GM19467 (cell line): ENCODE results near the gene COL23A1.
"Not testable (repeated sequence)": the region's sequence is repeated elsewhere in the genome, so short reads cannot be mapped to it uniquely, and the experiment has no call there.

Experiments used
- ATAC-seq: cut with Tn5 transposase; IDR thresholded peaks from one replicate; pipeline ENCODE4 v1.9.1; 2021; ENCODE audit warnings: mild to moderate bottlenecking, moderate library complexity; ENCODE audit not compliant: unreplicated experiment

Gene COL23A1

DNA sequence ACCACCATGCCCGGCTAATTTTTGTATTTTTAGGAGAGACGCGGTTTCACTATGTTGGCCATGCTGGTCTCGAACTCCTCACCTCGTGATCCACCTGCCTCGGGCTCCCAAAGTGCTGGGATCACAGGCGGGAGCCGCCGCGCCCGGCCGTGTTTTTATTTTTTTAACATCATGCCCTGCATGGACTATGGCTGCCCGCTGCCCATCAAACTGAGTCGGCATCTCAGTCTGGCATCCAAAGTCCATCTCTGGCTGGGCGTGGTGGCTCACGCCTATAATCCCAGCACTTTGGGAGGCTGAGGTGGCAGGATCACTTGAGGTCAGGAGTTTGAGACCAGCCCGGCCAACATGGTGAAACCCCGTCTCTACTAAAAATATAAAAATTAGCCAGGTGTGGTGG lies 336.6 kb downstream of the COL23A1 start:
- ATAC-seq = not testable (repeated sequence)

DNA sequence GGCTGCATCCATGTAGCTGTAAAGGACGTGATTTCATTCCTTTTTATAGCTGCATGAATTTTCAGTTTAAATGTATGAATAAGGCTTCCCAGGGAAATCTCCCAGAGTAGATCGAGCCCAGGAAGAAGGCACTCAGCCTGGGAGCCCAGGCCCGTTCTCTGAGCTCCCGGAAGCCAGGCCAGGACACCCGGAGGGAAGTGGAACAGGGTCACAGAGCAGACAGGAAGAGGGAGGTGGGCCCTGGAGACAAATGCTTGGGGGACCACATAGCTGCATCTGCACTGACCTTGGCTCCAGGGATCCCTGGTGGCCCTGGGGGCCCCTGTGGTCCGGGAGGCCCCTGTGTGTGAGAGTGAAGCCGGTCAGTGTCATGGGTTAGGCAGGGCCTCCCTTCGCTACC lies 337.9 kb downstream of the COL23A1 start:
- no peak for ATAC-seq

DNA sequence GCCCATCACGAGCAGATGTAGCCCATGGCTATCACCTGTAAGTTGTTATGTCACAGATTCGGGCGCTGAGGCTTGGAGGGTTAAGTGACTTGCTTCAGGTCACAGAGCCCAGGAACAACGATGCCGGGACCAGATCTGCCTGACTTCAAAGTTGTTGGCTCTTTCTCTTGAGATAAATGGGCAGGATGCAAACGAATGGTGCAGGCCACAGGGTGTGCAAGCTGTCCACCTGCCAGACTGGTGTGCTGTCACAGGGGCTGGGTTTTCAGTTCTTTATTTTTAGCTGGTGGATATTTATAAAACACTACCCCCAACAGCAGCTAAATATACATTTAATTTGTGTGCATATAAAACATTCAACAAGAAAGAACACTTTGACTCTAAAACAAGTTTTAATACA lies 339.9 kb downstream of the COL23A1 start:
- no peak for ATAC-seq

DNA sequence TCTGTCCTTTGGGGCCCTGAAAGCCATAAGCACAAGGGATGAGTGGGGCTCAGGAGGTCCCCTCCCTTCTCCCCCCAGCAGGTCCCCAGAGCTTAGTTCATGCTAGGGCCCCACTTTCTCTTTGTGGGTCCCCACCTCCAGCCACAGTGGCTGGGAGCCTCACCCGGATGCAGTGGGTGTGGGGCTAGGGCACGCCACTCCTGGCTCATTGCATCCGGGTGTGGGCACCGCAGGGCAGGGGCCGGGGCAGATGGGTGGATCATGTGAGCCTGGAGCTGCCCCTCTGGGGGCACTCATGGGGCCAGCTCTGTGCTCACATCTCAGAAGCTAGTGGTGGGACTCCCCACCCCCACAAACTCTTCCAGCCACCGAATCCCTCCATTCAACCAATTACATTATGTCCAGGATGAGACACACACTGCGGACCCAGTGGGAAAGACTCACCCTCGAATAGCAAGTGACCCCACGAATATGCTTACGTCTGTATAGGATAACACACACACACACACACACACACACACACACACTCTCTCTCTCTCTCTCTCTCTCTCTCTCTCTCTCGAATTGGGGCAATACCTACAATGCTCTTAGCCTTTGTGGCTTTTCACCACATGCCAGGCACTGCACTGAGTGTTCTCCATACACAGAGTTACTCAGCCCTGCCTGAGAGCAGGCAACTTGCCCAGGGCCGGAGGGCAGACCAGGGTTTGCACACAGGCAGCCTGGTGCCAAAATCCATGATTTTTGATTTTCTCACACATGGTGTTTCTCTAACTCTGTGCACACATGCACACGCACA lies 340.8 kb downstream of the COL23A1 start:
- no peak for ATAC-seq

DNA sequence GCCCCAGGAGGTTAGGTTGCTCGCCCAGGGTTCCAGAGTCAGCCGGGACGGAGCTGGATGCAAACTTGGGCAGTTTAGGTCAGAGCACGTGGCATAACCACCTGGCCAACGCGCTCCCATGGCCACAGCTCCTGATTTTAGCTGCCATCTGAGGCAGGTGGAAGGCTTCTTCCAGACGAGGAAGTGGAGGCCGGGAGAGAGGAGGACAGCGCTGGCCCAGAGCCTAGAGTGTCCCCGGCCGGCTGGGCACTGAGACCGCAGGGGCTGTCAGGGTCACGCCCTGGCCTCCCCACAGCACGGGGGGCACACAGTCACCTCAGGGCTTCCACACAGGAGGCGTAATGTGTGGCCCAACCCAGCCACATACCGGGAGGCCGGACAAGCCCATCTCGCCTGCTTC lies 341.4 kb downstream of the COL23A1 start:
- no peak for ATAC-seq

DNA sequence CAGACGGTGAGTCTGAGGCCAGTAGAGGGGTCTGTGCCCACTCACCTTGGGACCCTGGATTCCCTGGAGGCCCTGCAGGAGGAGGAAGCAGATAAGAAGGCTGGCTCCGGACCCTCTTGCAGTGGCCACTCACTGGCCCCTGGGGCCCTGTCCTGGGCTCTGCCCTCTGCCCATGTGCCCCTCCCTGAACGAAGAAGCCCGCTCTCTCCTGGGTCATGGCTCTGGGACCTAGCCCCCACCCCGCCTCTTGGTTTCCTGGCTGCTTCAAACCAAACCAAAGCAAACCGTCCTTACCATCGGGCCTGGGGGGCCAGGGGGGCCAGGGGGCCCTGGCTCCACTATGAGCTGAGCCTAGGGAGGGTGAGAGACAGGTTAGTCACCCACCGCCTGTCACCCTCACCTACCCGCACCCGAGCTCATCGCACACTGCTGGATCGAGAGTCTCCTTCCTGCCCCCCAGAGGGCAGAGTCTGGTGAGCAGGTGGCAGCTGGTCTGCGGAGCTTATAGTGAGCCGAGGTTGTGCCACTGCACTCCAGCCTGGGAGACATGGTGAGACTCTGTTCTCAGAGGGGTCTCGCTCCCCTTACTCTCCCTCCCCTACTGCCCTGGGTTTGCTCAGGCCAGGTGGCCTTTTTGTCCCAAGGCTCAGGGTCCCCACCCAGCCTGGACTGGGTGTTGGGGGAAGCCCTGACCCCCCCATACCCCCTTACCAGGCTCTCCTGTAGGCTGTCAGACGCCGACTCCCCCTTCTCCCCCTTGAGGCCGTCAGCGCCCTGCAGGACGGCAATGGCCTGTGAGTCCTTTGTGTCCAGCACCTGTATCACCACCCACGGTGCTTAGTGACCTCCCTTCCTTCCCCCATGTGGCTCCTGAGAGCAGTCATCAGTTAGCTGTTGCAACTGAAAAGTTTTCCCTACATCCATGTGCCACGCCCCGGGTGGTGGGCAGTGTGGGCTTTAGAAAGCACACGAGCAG lies 342.4 kb downstream of the COL23A1 start:
- ATAC-seq = no peak

DNA sequence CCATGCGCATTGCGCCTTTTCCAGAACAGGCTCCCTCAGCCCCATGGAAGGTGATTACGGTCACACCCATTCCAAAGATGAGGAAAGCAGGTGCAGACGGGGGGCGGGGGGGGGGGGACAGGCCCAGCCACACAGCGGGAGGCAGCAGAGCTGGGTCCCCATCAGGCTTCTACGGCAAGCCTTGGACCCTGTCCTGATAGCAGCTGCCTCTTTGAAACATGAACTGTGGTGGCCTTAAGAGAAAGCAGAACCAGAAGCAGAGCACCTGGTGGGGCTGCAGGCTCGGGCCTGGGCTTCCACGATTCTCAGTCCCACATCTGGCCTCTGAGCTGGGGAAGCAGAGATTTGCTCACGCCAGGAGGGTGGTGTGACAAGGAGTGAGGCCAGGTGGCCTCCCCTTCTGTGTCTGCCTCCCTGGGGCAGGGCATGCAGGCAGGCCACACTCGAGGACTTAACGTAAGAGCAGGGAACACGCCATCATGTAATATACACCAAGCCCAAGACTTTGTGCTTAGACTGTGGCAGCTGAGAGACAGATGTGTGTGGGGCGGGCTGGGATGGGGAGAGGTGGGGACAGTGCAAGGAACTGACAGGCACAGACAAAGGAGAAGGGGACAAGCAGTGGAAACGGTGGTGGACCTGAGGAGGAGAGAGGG lies 343.4 kb downstream of the COL23A1 start:
- no peak for ATAC-seq

DNA sequence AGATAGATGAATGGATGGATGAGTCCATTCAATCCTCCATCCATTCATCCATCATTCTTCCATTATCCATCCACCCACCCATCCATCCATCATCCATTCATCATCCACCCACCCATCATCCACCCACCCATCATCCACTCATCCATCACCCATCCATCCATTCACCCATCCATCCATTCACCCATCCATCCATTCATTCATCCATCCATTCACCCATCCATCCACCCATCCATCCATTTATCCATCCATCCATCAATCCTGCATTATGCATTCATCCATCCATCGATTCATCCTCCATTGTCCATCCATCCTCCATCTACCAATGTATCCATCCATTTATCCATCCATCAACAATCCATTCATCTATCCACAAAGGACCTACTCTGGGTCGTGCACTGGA lies 344.8 kb downstream of the COL23A1 start:
- no peak for ATAC-seq

DNA sequence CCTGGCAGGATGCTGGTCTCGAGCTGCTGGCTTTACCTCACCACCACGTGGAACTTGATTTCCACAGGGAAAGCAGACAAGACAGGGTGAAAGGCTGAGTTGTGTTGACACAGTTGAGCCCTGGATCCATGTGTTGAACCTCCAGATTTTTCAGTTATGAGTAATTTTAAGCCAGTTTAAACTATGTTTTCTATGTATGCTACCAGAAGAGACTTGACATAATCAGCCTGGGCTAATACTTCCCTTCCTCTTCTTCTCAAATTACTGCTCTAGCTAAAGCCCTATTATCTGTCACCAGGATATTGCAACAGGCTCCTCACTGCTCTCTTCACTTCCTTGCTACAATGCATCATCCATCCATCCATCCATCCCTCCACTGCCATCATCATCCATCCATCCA lies 345.6 kb downstream of the COL23A1 start:
- ATAC-seq = no peak

DNA sequence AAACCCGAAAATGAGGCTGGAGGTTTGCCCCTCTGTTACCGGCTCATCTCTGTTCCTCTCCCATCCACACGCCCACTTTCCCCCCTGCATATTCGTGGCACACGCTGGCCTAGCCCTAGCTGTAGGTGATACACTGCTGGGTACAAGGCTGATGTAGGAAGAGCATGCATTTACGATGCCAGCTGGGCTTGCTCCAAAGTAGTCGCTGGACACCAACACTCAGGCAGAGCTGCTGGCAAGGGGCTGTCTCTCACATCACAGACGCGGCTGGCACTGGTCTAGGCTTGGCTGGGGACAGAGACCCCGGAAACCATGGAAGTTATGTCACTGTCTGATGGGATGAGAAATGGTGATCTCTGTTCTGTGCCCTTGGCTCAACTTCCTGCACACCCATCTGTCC lies 347.8 kb downstream of the COL23A1 start:
- no peak for ATAC-seq

DNA sequence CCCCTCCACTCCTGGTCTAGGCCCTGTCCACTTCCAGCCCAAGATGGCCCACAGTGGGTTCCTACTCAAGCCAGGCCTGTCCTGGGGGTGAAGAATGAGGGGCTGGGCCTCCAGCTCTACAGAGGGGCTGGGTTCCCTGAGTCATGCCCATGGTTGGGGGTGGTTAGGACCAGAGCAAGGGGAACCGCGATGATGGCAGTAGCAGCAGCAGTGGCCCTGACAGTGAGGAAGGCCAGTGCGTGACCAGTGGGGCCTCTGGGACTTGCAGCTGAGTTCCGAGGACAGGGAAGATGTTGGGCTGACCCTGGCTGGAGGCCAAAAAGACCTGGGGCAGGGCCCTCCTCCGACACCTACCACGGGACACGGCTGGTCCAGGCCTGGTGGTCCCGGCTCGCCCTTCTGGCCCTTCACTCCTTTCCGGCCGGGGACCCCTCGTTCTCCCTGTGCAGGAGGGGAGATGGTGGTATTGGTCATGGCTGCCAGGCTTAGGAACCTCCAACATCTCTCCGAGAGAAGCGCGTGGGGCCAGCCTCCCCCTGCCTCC lies 348.4 kb downstream of the COL23A1 start:
- ATAC-seq = no peak

DNA sequence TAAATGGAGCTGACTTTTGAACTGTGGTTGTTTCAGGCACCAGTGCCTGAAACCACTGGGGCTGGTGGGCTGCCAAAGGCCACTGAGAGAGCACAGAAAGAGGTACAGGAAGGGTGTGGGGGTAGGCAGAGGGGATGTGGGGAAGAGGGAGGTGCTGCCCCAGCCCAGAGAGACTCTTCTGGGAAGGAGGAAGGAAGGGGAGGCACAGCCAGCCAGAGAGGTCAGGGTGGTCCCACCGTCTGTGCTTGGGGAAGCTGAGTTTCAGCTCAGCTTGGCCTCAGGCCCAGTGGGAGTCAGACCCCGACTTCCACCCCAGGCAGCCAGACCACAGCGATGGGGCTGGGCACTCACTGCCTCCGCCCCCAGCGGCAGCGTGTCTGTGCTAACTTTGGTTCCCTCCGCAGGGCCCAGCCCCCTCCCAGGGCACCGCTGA lies 348.9 kb downstream of the COL23A1 start:
- ATAC-seq = no peak

DNA sequence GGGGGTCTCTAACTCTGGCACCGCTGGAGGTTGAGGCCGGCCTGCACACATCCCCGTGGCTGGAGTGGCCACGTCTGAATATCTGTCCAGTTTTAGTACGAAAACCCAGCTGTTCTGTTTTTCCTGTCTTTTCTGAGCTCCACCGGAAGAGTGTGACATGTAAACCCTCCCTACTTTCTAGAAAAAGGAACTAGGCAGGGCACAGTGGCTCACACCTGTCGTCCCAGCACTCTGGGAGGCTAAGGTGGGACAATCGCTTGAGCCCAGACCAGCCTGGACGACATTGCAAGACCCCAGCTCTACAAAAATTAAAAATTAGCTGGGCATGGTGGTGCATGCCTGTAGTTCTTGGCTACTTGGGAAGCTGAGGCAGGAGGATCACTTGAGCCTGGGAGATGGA lies 349.4 kb downstream of the COL23A1 start:
- no peak for ATAC-seq

DNA sequence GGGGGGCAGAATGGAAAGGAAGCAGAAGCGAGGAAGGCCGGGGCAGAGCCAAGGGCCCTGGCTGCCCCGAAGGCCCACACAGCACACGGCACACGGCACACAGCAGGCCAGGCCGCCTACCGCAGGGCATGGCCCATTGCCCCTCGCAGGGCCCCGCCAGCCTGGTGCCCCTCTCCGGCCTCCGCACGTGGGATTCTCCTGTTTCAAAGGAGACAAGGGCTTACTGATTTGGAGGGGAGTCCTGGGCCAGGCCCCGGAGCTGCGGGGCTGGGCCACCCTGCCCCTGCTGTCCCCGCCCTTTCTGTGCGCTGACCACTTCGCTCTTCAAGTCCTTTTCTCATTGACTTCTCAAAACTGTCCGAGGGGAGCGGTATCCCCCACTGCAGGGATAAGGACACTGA lies 349.9 kb downstream of the COL23A1 start:
- ATAC-seq = no peak

DNA sequence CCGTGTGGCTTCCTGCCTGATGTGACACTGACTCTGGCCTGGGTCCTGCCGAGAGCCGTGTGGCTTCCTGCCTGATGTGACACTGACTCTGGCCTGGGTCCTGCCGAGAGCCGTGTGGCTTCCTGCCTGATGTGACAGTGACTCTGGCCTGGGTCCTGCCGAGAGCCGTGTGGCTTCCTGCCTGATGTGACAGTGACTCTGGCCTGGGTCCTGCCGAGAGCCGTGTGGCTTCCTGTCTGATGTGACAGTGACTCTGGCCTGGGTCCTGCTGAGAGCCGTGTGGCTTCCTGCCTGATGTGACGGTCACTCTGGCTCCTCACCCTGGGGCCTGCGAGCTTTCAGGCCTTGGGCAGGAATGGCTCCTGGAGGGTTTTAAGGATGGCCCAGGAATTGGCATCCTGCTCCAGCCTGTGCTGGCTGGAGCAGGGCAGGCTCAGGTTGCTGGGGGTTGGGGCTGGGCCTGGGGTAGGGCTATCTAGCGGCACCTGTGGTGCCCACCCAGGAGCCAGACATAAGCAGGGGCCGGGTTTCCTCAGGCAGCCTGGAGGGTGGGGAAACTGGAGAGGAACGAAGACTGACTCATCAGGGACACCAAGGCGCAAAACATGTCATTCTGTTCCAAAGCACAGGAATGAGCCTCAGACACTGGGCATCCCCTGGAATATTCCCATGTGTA lies 350.4 kb downstream of the COL23A1 start:
- ATAC-seq = not testable (repeated sequence)

DNA sequence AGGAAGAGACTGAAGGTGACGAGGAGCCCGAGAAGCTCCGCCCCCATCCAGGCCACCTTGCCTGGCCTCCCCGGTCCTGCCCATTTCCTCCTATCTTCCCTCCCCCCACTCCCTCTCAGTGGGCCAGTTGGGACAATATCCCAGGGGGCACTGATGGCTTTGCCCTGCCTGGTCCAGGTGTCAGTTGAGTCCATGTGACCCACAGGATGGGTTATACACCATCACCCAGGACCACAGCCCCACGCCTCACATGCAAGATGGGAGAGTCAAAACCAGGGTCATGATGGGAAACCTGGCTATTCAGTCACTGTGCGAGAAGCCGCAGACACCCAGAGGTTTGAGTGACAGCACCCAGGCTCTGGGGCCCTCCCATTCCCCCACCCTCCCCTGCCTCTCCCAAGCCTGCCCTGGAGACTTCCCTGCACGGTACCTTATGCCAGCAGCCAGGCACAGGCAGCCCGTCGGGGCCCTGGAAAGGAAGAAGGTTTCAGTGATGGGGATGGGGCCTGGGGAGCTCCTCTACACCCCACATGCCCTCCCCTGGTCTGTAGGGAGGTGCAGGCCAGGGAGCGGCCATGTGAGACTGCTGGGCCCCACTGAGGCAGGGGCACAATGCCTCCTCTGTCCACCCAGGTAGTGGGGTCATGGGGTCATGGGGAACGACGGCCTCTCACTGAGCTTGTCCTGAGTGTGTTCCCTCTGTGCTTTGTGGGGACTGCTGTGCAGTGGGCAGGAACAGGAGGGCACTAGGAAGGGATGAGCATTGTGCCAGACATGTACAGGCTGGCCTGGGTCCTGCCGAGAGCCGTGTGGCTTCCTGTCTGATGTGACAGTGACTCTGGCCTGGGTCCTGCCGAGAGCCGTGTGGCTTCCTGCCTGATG lies 351.2 kb downstream of the COL23A1 start:
- no peak for ATAC-seq

DNA sequence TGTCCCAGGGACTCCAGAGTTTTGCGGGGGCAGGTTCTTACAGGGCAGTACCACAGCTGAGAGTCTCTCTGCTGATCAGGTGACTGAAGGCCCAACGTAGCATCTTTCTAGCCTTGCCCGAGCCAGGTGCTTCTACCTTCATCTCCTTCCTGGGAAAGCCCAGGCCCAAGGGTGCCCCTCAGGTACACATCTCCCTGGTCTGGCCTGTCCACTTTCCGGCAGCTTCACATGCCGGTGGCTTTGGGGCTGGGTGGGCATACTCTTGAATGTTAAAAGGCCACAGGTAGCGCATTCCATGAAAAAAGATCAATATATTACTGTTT lies 351.9 kb downstream of the COL23A1 start:
- ATAC-seq = no peak

DNA sequence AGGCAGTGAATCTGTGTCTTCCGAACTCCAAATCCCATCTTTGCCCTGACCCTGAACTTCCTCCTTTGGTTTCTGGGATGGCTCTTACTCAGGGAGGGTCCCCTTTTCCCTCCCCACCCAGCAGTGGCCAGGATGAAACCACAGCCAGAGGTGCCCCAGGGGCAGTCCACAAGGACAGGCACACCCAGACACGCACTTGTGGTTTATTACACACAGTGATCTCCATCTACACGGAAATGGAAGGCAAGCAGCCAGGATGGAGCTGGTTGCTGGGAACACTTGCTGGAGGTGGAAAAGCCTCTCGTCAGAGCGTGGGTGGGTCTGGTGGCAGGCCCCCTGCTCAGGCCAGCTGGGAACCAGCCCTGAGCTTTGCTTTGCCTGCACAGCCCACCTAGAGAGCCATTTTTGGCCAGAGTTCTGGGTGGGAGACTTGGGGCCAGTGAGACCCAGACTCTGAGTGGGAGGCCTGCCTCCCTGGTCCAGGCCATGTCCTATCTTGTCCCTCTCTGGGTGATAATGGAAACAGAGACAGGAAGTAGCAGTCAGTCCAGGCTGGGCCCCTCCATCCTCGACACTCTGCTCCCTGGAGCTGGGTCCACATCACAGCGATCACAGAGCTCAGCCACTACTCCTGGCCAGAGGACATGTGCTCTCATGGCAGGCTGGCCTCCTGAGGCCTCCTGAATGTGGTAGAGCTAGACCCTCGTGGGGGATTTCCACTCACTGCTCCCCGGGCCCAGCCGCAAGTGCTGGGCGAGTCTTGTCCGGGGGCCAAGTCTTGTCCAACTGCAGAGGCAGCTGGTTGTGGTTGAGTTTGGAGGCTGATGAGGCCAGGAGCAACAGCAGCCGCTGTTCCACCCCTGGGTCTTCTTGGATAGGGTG lies 352.5 kb downstream of the COL23A1 start:
- no peak for ATAC-seq

DNA sequence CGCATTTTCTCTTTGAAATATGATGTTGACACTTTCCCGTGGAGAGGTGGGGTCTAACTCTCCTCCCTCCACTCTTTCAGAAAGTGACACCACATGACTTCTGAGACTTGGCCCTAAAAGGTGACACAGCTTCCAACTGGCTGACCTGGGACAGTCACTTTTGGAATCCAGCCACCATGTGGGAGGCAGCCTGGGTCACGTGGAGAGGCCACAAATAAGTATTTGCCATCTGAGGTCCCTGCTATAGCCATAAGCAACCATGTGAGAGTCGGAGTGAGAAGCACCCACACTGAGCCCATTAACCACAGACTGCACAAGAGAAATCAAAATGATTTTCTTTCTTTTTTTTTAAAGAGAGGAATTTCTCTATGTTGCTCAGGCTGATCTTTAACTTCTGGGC lies 353.5 kb downstream of the COL23A1 start:
- no peak for ATAC-seq
